WTC11 (cell line): ENCODE data around the gene GRAMD4. TPM values are rescaled to one million over a fixed set of nuclear protein-coding genes. Genes with fewer than 3 reads are reported as not detected.

ENCODE experiments used
- ATAC-seq: fragments of 200-7000 bp; cut with Tn5 transposase; 2 replicates; pipeline ENCODE4 v1.10.0; 2021; ENCODE audit warnings: mild to moderate bottlenecking, moderate library complexity
- CTCF ChIA-PET: fragments of 300-600 bp; sonication (Branson Sonifier 250); formaldehyde crosslinking; loops from one replicate; lab custom pipeline; 2021; ENCODE audit warnings: antibody characterized with exemption; lab: Charles Lee
- POLR2A ChIA-PET: fragments of 350-600 bp; sonication (Branson Sonifier 250); formaldehyde crosslinking; loops from one replicate; lab custom pipeline; 2021; ENCODE audit warnings: antibody characterized with exemption; lab: Charles Lee
- DNase-seq: peaks from one replicate; pipeline ENCODE4 v3.0.0; 2021; ENCODE audit warnings: low spot score
- H3K27ac Mint-ChIP-seq: 2 replicates; pipeline ENCODE4 v1.8.0; 2021; ENCODE audit warnings: mixed read lengths
- H3K27me3 Mint-ChIP-seq: 2 replicates; pipeline ENCODE4 v1.8.0; 2021; ENCODE audit warnings: low read depth, mild to moderate bottlenecking, moderate library complexity, mixed read lengths
- H3K36me3 Mint-ChIP-seq: 2 replicates; pipeline ENCODE4 v1.8.0; 2021; ENCODE audit warnings: mixed read lengths
- H3K4me1 Mint-ChIP-seq: 2 replicates; pipeline ENCODE4 v1.8.0; 2022; ENCODE audit warnings: mixed read lengths
- H3K4me3 Mint-ChIP-seq: 2 replicates; pipeline ENCODE4 v1.8.0; 2021; ENCODE audit warnings: mild to moderate bottlenecking, moderate library complexity, mixed read lengths
- H3K9me3 Mint-ChIP-seq: 2 replicates; pipeline ENCODE4 v1.8.0; 2021; ENCODE audit warnings: mixed read lengths
- AR ChIP-seq: fragments of 250-450 bp; sonication (Bioruptor Pico); IDR thresholded peaks from 2 replicates; pipeline ENCODE4 v1.9.0; 2021; ENCODE audit warnings: mild to moderate bottlenecking
- ATF3 ChIP-seq: sonication (generic); formaldehyde crosslinking; conservative IDR thresholded peaks from 2 replicates; pipeline ENCODE4 v1.8.1; 2022; ENCODE audit warnings: mild to moderate bottlenecking, missing genetic modification reagents
- CDX4 ChIP-seq: fragments of 250-450 bp; sonication (Bioruptor Pico); IDR thresholded peaks from 2 replicates; pipeline ENCODE4 v1.9.0; 2021; ENCODE audit warnings: moderate library complexity, mild to moderate bottlenecking, inconsistent platforms, borderline replicate concordance
- CREM ChIP-seq: sonication (generic); formaldehyde crosslinking; IDR thresholded peaks from 2 replicates; pipeline ENCODE4 v1.8.1; 2022; ENCODE audit warnings: mild to moderate bottlenecking, missing genetic modification reagents, moderate library complexity
- ESRRA ChIP-seq: sonication (generic); formaldehyde crosslinking; IDR thresholded peaks from 2 replicates; pipeline ENCODE4 v1.8.1; 2022; ENCODE audit warnings: mild to moderate bottlenecking, missing genetic modification reagents, borderline replicate concordance
- FOXK1 ChIP-seq: sonication (generic); formaldehyde crosslinking; IDR thresholded peaks from 2 replicates; pipeline ENCODE4 v1.8.0; 2022; ENCODE audit warnings: mild to moderate bottlenecking, moderate library complexity, missing genetic modification reagents
- FOXP1 ChIP-seq: sonication (generic); formaldehyde crosslinking; IDR thresholded peaks from 2 replicates; pipeline ENCODE4 v1.8.0; 2022; ENCODE audit warnings: missing genetic modification reagents, mild to moderate bottlenecking, moderate library complexity, borderline replicate concordance
- GRHL2 ChIP-seq: fragments of 250-450 bp; sonication (Bioruptor Pico); IDR thresholded peaks from 2 replicates; pipeline ENCODE4 v1.8.0; 2022; ENCODE audit warnings: mild to moderate bottlenecking, moderate library complexity; ENCODE audit not compliant: insufficient replicate concordance, severe bottlenecking
- IRF2 ChIP-seq: sonication (generic); formaldehyde crosslinking; IDR thresholded peaks from 2 replicates; pipeline ENCODE4 v1.8.0; 2022; ENCODE audit warnings: low read depth, missing genetic modification reagents, borderline replicate concordance
- JAZF1 ChIP-seq: fragments of 250-450 bp; sonication (Bioruptor Pico); IDR thresholded peaks from 2 replicates; pipeline ENCODE4 v1.9.0; 2021; ENCODE audit warnings: moderate library complexity, mild to moderate bottlenecking, inconsistent platforms
- MAX ChIP-seq: sonication (generic); formaldehyde crosslinking; IDR thresholded peaks from 2 replicates; pipeline ENCODE4 v1.8.0; 2022; ENCODE audit warnings: mild to moderate bottlenecking, missing genetic modification reagents
- MXD4 ChIP-seq: fragments of 250-450 bp; sonication (Bioruptor Pico); IDR thresholded peaks from 2 replicates; pipeline ENCODE4 v1.8.0; 2021; ENCODE audit warnings: mild to moderate bottlenecking, moderate library complexity, borderline replicate concordance
- NFATC4 ChIP-seq: fragments of 250-450 bp; sonication (Bioruptor Pico); IDR thresholded peaks from 2 replicates; pipeline ENCODE4 v1.9.0; 2021; ENCODE audit warnings: mild to moderate bottlenecking
- PRDM15 ChIP-seq: sonication (generic); formaldehyde crosslinking; IDR thresholded peaks from 2 replicates; pipeline ENCODE4 v1.8.0; 2022; ENCODE audit warnings: missing genetic modification reagents
- SMAD3 ChIP-seq: sonication (generic); formaldehyde crosslinking; IDR thresholded peaks from 2 replicates; pipeline ENCODE4 v1.8.0; 2022; ENCODE audit warnings: missing genetic modification reagents, mild to moderate bottlenecking, borderline replicate concordance
- STAT6 ChIP-seq: sonication (generic); formaldehyde crosslinking; conservative IDR thresholded peaks from 2 replicates; pipeline ENCODE4 v1.8.1; 2023; ENCODE audit warnings: mild to moderate bottlenecking, low read depth, missing genetic modification reagents, moderate library complexity
- TCF7 ChIP-seq: sonication (generic); formaldehyde crosslinking; IDR thresholded peaks from 2 replicates; pipeline ENCODE4 v1.8.0; 2022; ENCODE audit warnings: mild to moderate bottlenecking, low read depth, missing genetic modification reagents, moderate library complexity
- TEAD4 ChIP-seq: sonication (generic); formaldehyde crosslinking; IDR thresholded peaks from 2 replicates; pipeline ENCODE4 v1.8.0; 2022; ENCODE audit warnings: mild to moderate bottlenecking, missing genetic modification reagents
- TP53 ChIP-seq: sonication (generic); formaldehyde crosslinking; IDR thresholded peaks from 2 replicates; pipeline ENCODE4 v1.8.1; 2023; ENCODE audit warnings: mild to moderate bottlenecking, missing genetic modification reagents
- ZMAT4 ChIP-seq: fragments of 250-450 bp; sonication (Bioruptor Pico); IDR thresholded peaks from 2 replicates; pipeline ENCODE4 v1.9.0; 2021; ENCODE audit warnings: mild to moderate bottlenecking
- ZNF121 ChIP-seq: sonication (generic); formaldehyde crosslinking; IDR thresholded peaks from 2 replicates; pipeline ENCODE4 v1.8.0; 2023; ENCODE audit warnings: missing genetic modification reagents
- total RNA-seq: library from RNA; stranded (reverse); gene quantifications from 3 replicates; pipeline ENCODE4 v1.2.3, GENCODE V29; 2021

GRAMD4 gene
- total RNA-seq, 1 experiment from 2014 or later: 41.0 TPM

GRCh38 chr22:46696229-46696518 is 76.0 kb downstream of the GRAMD4 start:
- no peak overlapping the region for H3K4me3 Mint-ChIP-seq
- TF ChIP-seq MAX (CRISPR knock-in tag) (no peak), MXD4 (CRISPR knock-in tag) (no peak), TEAD4 (no peak), ESRRA (CRISPR knock-in tag) (no peak), STAT6 (CRISPR knock-in tag) (no peak), TCF7 (CRISPR knock-in tag) (no peak), IRF2 (CRISPR knock-in tag) (no peak), ZNF121 (CRISPR knock-in tag) (no peak), JAZF1 (no peak), GRHL2 (CRISPR knock-in tag) (no peak), CREM (CRISPR knock-in tag) (no peak), ATF3 (CRISPR knock-in tag) (no peak), CDX4 (CRISPR knock-in tag) (no peak), FOXP1 (no peak)
- CTCF ChIA-PET: interaction anchor here (1.1 kb wide), 1 partner anchor 133 kb away, joined by 4 read pairs; no protein-coding TSS in a partner anchor
- no peaks in the 10 kb centered on the region for H3K4me1 Mint-ChIP-seq
- H3K36me3 Mint-ChIP-seq: peaks cover 39% of the 10 kb centered on the region
- POLR2A ChIA-PET: no interaction called here
- no peak overlapping the region for H3K27ac Mint-ChIP-seq
- ATAC-seq: no peak
- H3K27me3 Mint-ChIP-seq: no peaks in the 10 kb centered on the region
- no peak for DNase-seq
- no peaks in the 10 kb centered on the region for H3K9me3 Mint-ChIP-seq

GRCh38 chr22:46696614-46697013 is 76.4 kb downstream of the GRAMD4 start:
- Mint-ChIP-seq H3K9me3 (no peaks in the 10 kb centered on the region), H3K27ac (no peak overlapping the region), H3K27me3 (no peaks in the 10 kb centered on the region), H3K36me3 (peaks cover 35% of the 10 kb centered on the region), H3K4me3 (no peak overlapping the region), H3K4me1 (no peaks in the 10 kb centered on the region)
- ChIA-PET POLR2A (no interaction called here), CTCF (interaction anchor here (1.1 kb wide), 1 partner anchor 133 kb away, joined by 4 read pairs; no protein-coding TSS in a partner anchor)
- ATAC-seq: no peak
- no peak for DNase-seq
- TF ChIP-seq ZMAT4 (CRISPR knock-in tag) (no peak), SMAD3 (CRISPR knock-in tag) (no peak), NFATC4 (CRISPR knock-in tag) (no peak), AR (no peak), TEAD4 (no peak), FOXK1 (CRISPR knock-in tag) (no peak), PRDM15 (no peak), ATF3 (CRISPR knock-in tag) (no peak), TP53 (CRISPR knock-in tag) (no peak)
